GM23338 (cell line): ENCODE data around the gene ATF6. TPM values are rescaled to one million over a fixed set of nuclear protein-coding genes. Genes with fewer than 3 reads are reported as not detected.

Experiments used
- ATAC-seq: fragments of 200-7000 bp; cut with Tn5 transposase; 3 replicates; pipeline ENCODE4 v1.9.1; 2020
- DNase-seq: peaks from one replicate; pipeline ENCODE4 v3.0.0-alpha.2; 2015; ENCODE audit warnings: low spot score
- H2AFZ ChIP-seq: fragments of 200-600 bp; sonication (generic); 2 replicates; pipeline ENCODE4 v1.8.0; 2016; ENCODE audit warnings: antibody characterized with exemption, mild to moderate bottlenecking, moderate library complexity
- H3F3A ChIP-seq: fragments of 200-600 bp; sonication (generic); replicated peaks from 2 replicates; pipeline ENCODE4 v1.8.0; 2017; ENCODE audit warnings: antibody characterized with exemption, mixed run types, low read depth
- H3K27ac ChIP-seq: fragments of 200-600 bp; sonication (generic); 2 replicates; pipeline ENCODE4 v1.6.1; 2016; ENCODE audit warnings: low read depth
- H3K27me3 ChIP-seq: fragments of 200-600 bp; sonication (generic); 2 replicates; pipeline ENCODE4 v1.8.0; 2016; ENCODE audit warnings: mild to moderate bottlenecking, mixed run types, moderate library complexity; ENCODE audit not compliant: insufficient read depth
- H3K36me3 ChIP-seq: fragments of 200-600 bp; sonication (generic); 2 replicates; pipeline ENCODE4 v1.8.0; 2016; ENCODE audit warnings: mild to moderate bottlenecking; ENCODE audit not compliant: insufficient read depth
- H3K4me1 ChIP-seq: fragments of 200-600 bp; sonication (generic); 2 replicates; pipeline ENCODE4 v1.8.0; 2016; ENCODE audit warnings: mild to moderate bottlenecking, moderate library complexity; ENCODE audit not compliant: insufficient read depth
- H3K4me2 ChIP-seq: fragments of 200-600 bp; sonication (generic); 2 replicates; pipeline ENCODE4 v1.7.1; 2017; ENCODE audit warnings: mixed run types
- H3K4me3 ChIP-seq: fragments of 200-600 bp; sonication (generic); 2 replicates; pipeline ENCODE4 v1.6.1; 2016; ENCODE audit warnings: mixed run types
- H3K79me2 ChIP-seq: fragments of 200-600 bp; sonication (generic); replicated peaks from 2 replicates; pipeline ENCODE4 v1.8.0; 2017; ENCODE audit warnings: mild to moderate bottlenecking; ENCODE audit not compliant: insufficient read depth
- H3K9me2 ChIP-seq: fragments of 200-600 bp; sonication (generic); 2 replicates; pipeline ENCODE4 v1.8.0; 2017; ENCODE audit not compliant: insufficient read depth
- H4K20me1 ChIP-seq: fragments of 200-600 bp; sonication (generic); replicated peaks from 2 replicates; pipeline ENCODE4 v1.8.0; 2017; ENCODE audit warnings: mild to moderate bottlenecking; ENCODE audit not compliant: insufficient read depth
- H3K27ac Mint-ChIP-seq: 2 replicates; pipeline ENCODE4 v1.8.0; 2020; ENCODE audit warnings: inconsistent platforms, mild to moderate bottlenecking, moderate library complexity, mixed read lengths
- H3K27me3 Mint-ChIP-seq: 3 replicates; pipeline ENCODE4 v1.8.0; 2022; ENCODE audit warnings: low read depth, mild to moderate bottlenecking, moderate library complexity, mixed read lengths, inconsistent platforms; ENCODE audit not compliant: insufficient read depth, poor library complexity
- H3K36me3 Mint-ChIP-seq: 3 replicates; pipeline ENCODE4 v1.8.0; 2021; ENCODE audit warnings: low read depth, mild to moderate bottlenecking, inconsistent platforms, moderate library complexity, mixed read lengths
- H3K4me1 Mint-ChIP-seq: 3 replicates; pipeline ENCODE4 v1.8.0; 2020; ENCODE audit warnings: mild to moderate bottlenecking, inconsistent platforms, mixed read lengths
- H3K4me3 Mint-ChIP-seq: 3 replicates; pipeline ENCODE4 v1.8.0; 2021; ENCODE audit warnings: moderate library complexity, mild to moderate bottlenecking, inconsistent platforms, mixed read lengths
- H3K9me3 Mint-ChIP-seq: 3 replicates; pipeline ENCODE4 v1.8.0; 2020; ENCODE audit warnings: moderate library complexity, mild to moderate bottlenecking, inconsistent platforms, mixed read lengths
- CREB1 ChIP-seq: fragments of 250-450 bp; sonication (Bioruptor Pico); IDR thresholded peaks from 2 replicates; pipeline ENCODE4 v1.5.0; 2020; ENCODE audit warnings: low read depth, mild to moderate bottlenecking, moderate library complexity
- EZH2 ChIP-seq: fragments of 200-600 bp; sonication (generic); IDR thresholded peaks from one replicate; pipeline ENCODE4 v1.8.0; 2017; ENCODE audit warnings: antibody characterized with exemption, mild to moderate bottlenecking, low read depth; ENCODE audit not compliant: unreplicated experiment
- JUNB ChIP-seq: IDR thresholded peaks from one replicate; pipeline ENCODE4 v1.6.1; 2016; ENCODE audit warnings: antibody characterized with exemption; ENCODE audit not compliant: unreplicated experiment
- NANOG ChIP-seq: IDR thresholded peaks from 2 replicates; pipeline ENCODE4 v1.6.1; 2016; ENCODE audit warnings: antibody characterized with exemption, borderline replicate concordance
- POLR2AphosphoS5 ChIP-seq: IDR thresholded peaks from 2 replicates; pipeline ENCODE4 v1.6.1; 2016; ENCODE audit warnings: antibody characterized with exemption, low read depth
- STAT1 ChIP-seq: IDR thresholded peaks from one replicate; pipeline ENCODE4 v1.6.1; 2016; ENCODE audit warnings: antibody characterized with exemption; ENCODE audit not compliant: unreplicated experiment
- ZNF331 ChIP-seq: fragments of 250-450 bp; sonication (Bioruptor Pico); IDR thresholded peaks from 2 replicates; pipeline ENCODE4 v1.5.0; 2020; ENCODE audit warnings: low read depth, mild to moderate bottlenecking, moderate library complexity
- polyA plus RNA-seq: library from polyadenylated mRNA; unstranded; fragments of >200 nt; fragmentation: Nextera tagmentation; extraction: Ambion mirVana; gene quantifications from 2 replicates; pipeline ENCODE4 v1.2.1, GENCODE V29; 2016
- total RNA-seq: library from RNA; depleted of rRNA; stranded (reverse); fragments of >200 nt; shearing (Covaris generic); gene quantifications from 2 replicates; pipeline ENCODE4 v1.2.3, GENCODE V29; 2014
- TF ChIP-seq, protein P1 (sequence below): fragments of 250-450 bp; sonication (Bioruptor Pico); IDR thresholded peaks from 2 replicates; pipeline ENCODE4 v1.5.0; 2020; ENCODE audit warnings: mild to moderate bottlenecking, moderate library complexity
- TF ChIP-seq, protein P2 (sequence below): IDR thresholded peaks from 2 replicates; pipeline ENCODE4 v1.6.1; 2016; ENCODE audit warnings: antibody characterized with exemption

The ATF6 gene
- total and polyA plus RNA-seq, 2 experiments from 2014 or later: 5.0 to 13.5 TPM

DNA sequence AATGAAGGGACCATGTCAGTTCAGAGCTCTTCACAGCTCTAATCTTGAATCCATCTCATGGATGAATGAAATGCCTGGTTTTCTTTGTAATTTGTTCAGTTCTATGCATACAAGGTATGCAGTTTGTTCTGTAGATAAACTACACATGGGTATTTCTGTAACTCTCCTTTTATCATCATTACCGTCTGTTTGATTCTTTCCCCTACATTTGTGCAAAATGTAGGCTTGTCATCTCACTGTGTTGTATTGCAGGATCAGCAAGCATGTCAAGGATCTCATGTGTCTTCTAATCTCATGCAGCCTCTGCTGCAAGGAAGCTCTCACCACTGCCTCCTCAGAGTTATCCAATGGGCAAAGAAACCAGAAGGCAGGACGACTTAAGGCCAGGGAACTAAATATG is 178.3 kb downstream of the ATF6 start (continued):
- TF ChIP-seq, protein P1, sequence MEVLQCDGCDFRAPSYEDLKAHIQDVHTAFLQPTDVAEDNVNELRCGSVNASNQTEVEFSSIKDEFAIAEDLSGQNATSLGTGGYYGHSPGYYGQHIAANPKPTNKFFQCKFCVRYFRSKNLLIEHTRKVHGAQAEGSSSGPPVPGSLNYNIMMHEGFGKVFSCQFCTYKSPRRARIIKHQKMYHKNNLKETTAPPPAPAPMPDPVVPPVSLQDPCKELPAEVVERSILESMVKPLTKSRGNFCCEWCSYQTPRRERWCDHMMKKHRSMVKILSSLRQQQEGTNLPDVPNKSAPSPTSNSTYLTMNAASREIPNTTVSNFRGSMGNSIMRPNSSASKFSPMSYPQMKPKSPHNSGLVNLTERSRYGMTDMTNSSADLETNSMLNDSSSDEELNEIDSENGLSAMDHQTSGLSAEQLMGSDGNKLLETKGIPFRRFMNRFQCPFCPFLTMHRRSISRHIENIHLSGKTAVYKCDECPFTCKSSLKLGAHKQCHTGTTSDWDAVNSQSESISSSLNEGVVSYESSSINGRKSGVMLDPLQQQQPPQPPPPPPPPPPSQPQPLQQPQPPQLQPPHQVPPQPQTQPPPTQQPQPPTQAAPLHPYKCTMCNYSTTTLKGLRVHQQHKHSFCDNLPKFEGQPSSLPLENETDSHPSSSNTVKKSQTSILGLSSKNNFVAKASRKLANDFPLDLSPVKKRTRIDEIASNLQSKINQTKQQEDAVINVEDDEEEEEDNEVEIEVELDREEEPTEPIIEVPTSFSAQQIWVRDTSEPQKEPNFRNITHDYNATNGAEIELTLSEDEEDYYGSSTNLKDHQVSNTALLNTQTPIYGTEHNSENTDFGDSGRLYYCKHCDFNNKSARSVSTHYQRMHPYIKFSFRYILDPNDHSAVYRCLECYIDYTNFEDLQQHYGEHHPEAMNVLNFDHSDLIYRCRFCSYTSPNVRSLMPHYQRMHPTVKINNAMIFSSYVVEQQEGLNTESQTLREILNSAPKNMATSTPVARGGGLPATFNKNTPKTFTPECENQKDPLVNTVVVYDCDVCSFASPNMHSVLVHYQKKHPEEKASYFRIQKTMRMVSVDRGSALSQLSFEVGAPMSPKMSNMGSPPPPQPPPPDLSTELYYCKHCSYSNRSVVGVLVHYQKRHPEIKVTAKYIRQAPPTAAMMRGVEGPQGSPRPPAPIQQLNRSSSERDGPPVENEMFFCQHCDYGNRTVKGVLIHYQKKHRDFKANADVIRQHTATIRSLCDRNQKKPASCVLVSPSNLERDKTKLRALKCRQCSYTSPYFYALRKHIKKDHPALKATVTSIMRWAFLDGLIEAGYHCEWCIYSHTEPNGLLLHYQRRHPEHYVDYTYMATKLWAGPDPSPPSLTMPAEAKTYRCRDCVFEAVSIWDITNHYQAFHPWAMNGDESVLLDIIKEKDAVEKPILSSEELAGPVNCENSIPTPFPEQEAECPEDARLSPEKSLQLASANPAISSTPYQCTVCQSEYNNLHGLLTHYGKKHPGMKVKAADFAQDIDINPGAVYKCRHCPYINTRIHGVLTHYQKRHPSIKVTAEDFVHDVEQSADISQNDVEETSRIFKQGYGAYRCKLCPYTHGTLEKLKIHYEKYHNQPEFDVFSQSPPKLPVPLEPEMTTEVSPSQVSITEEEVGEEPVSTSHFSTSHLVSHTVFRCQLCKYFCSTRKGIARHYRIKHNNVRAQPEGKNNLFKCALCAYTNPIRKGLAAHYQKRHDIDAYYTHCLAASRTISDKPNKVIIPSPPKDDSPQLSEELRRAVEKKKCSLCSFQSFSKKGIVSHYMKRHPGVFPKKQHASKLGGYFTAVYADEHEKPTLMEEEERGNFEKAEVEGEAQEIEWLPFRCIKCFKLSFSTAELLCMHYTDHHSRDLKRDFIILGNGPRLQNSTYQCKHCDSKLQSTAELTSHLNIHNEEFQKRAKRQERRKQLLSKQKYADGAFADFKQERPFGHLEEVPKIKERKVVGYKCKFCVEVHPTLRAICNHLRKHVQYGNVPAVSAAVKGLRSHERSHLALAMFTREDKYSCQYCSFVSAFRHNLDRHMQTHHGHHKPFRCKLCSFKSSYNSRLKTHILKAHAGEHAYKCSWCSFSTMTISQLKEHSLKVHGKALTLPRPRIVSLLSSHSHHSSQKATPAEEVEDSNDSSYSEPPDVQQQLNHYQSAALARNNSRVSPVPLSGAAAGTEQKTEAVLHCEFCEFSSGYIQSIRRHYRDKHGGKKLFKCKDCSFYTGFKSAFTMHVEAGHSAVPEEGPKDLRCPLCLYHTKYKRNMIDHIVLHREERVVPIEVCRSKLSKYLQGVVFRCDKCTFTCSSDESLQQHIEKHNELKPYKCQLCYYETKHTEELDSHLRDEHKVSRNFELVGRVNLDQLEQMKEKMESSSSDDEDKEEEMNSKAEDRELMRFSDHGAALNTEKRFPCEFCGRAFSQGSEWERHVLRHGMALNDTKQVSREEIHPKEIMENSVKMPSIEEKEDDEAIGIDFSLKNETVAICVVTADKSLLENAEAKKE (CRISPR knock-in tag): no peak
- TF ChIP-seq CREB1 (CRISPR knock-in tag) (no peak), NANOG (no peak), EZH2 (no peak), STAT1 (no peak), ZNF331 (CRISPR knock-in tag) (no peak), POLR2AphosphoS5 (no peak)
- TF ChIP-seq, protein P2, sequence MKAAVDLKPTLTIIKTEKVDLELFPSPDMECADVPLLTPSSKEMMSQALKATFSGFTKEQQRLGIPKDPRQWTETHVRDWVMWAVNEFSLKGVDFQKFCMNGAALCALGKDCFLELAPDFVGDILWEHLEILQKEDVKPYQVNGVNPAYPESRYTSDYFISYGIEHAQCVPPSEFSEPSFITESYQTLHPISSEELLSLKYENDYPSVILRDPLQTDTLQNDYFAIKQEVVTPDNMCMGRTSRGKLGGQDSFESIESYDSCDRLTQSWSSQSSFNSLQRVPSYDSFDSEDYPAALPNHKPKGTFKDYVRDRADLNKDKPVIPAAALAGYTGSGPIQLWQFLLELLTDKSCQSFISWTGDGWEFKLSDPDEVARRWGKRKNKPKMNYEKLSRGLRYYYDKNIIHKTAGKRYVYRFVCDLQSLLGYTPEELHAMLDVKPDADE: no peak

DNA sequence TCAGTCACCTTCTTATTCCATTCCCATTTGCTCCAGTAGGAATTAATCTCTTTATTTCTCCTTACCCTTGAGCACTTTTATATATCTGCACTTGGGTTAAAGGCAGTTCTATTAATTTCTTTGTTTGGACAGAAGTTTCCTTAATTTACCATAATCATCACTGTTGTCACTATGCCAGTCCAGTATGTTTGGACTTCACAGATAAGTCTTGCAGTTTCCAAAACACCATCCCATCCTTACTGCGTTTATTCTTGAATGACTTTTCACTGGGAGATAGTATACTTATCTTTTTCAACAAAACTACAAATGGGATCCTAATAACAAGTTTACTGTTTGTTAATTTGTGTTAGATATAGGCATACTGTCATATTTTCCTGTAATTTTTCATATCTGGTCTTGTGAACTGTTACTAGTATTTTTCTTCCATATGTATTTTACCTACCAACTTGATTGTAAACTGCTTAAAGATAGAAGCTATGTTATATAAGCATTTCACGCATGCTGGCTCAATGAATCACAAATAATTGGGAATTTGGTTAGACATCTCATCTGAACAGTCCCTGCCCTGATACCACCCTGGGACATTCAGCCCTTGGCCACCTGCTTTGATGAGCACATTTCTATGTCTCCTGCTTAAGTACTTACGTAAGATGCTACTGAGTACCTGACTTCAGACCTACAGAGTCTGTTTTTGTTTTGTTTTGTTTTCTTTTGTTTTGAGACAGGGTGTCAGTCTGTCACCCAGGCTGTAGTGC is 179.4 kb downstream of the ATF6 start:
- DNase-seq: peak; percentile 10
- Mint-ChIP-seq H3K36me3 (no peaks in the 10 kb centered on the region), H3K27ac (peak overlapping the region; percentile 42; the same call in 1 of the 2 replicates), H3K4me3 (no peak overlapping the region), H3K9me3 (no peaks in the 10 kb centered on the region), H3K27me3 (no peaks in the 10 kb centered on the region), H3K4me1 (peaks cover 18% of the 10 kb centered on the region)
- Histone ChIP-seq H2AFZ (no peak overlapping the region), H3K27me3 (no peaks in the 10 kb centered on the region), H3K4me1 (peaks cover 6% of the 10 kb centered on the region; the same call in 1 of the 2 replicates), H3K79me2 (no peaks in the 10 kb centered on the region), H3K4me3 (no peak overlapping the region), H3K9me2 (no peaks in the 10 kb centered on the region), H3K4me2 (no peak overlapping the region), H3K27ac (no peak overlapping the region), H3F3A (no peaks in the 10 kb centered on the region), H4K20me1 (no peaks in the 10 kb centered on the region), H3K36me3 (no peaks in the 10 kb centered on the region)
- peak; percentile 55 for ATAC-seq
- TF ChIP-seq CREB1 (CRISPR knock-in tag): no peak
- TF ChIP-seq POLR2AphosphoS5: no peak
- TF ChIP-seq ZNF331 (CRISPR knock-in tag): no peak
- no peak for TF ChIP-seq JUNB
